ENCODE measurements around the gene RAB6A.

DNA sequence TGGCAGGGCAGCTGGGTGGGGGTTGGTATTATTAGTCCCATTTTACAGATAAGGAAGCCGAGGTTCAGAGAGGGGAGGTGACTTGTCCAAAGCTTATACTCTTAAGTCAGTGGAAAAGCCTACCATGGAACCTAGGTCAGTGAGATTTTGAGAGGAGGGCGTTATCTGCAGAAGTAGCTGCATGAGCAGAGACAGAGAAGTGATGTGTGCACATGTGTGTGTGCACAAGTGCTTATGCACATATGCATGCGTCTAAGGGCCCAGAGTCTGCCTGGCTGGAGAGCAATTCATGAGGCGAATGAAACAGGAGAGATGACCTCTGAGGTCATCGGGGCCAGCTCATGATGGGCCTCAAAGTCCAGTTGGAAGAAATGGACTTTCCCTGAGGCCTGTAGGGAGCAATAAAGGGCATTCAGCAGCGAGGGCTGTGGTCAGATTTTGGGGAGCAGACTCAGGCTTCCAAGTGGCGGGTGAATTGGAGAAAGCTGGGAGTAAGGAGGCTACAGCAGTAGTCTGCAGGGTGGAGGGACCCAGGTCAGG, 106.3 kb downstream of the RAB6A start:
- TF ChIP-seq, protein P1, sequence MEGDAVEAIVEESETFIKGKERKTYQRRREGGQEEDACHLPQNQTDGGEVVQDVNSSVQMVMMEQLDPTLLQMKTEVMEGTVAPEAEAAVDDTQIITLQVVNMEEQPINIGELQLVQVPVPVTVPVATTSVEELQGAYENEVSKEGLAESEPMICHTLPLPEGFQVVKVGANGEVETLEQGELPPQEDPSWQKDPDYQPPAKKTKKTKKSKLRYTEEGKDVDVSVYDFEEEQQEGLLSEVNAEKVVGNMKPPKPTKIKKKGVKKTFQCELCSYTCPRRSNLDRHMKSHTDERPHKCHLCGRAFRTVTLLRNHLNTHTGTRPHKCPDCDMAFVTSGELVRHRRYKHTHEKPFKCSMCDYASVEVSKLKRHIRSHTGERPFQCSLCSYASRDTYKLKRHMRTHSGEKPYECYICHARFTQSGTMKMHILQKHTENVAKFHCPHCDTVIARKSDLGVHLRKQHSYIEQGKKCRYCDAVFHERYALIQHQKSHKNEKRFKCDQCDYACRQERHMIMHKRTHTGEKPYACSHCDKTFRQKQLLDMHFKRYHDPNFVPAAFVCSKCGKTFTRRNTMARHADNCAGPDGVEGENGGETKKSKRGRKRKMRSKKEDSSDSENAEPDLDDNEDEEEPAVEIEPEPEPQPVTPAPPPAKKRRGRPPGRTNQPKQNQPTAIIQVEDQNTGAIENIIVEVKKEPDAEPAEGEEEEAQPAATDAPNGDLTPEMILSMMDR (IDR thresholded peaks at IDR 0.05): no peak
- TF ChIP-seq EP300 (IDR thresholded peaks at IDR 0.05; ENCODE audit: low read depth) (no peak), POLR2A (IDR thresholded peaks at IDR 0.05) (no peak), POLR2AphosphoS5 (IDR thresholded peaks at IDR 0.05) (no peak)
